ENCODE data around the gene ZNF567.

Gene ZNF567

DNA sequence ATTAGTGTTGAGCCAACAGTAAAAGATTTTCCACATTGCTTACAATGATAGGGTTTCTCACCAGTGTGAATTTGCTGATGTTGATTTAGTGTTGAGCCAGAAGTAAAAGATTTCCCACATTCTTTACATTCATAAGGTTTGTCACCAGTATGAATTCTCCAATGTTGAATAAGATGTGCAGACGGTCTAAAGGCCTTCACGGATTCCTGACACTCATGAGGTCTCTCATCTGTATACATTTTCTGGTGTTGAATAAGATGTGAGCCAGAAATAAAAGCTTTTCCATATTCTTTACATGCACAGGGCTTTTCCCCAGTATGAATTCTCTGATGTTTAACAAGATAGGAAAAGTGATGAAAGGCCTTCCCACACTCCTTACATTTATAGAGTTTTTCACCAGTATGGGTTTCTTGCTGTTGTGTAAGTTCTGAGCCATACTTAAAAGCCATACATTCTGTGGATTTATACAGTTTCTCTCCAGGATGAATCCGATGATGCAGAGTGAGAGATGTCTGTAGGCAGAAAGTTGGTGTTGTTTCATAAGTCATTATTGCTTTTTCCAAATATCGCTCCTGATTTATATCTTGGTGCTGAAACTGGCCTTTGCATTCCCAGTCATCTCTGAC is 62.8 kb downstream of the ZNF567 start:
- DNase-seq (ENCODE audit: low read depth): no peak

All from GM04504 (cell line).